K562 (cell line): ENCODE results near the gene SEPHS2. TPM values are rescaled to one million over a fixed set of nuclear protein-coding genes. Genes with fewer than 3 reads are reported as not detected.
A peak's percentile ranks its signal among the peaks of the same experiment; 100 is the strongest.

Experiments used
- CEBPG ChIP-seq, 3 experiments: fragments of 200-800 bp in 1 of 3; sonication (Bioruptor generic) in 1 of 3; sonication (generic) in 1 of 3; formaldehyde crosslinking in 1 of 3; IDR thresholded peaks in 2 of 3; conservative IDR thresholded peaks in 1 of 3; 2 replicates each; pipeline versions ENCODE4 v1.6.1 to v1.8.0; 2016 to 2022; ENCODE audit warnings: missing compliant biosample characterization in 2 of 3, missing genetic modification characterization in 2 of 3, mild to moderate bottlenecking in 1 of 3, missing genetic modification reagents in 1 of 3
- CTBP1 ChIP-seq: fragments of 450-650 bp; IDR thresholded peaks from 2 replicates; pipeline ENCODE4 v1.6.1; 2016; ENCODE audit warnings: borderline replicate concordance
- ETV1 ChIP-seq: fragments of 450-650 bp; conservative IDR thresholded peaks from 2 replicates; pipeline ENCODE4 v1.6.1; 2016; ENCODE audit warnings: missing genetic modification characterization, control low read depth, low read depth, missing compliant biosample characterization
- GABPB1 ChIP-seq: sonication (generic); formaldehyde crosslinking; IDR thresholded peaks from 2 replicates; pipeline ENCODE4 v1.8.0; 2022; ENCODE audit warnings: mild to moderate bottlenecking, missing genetic modification reagents
- HDAC1 ChIP-seq, 2 experiments: fragments of 450-650 bp; IDR thresholded peaks; 2 replicates each; pipeline ENCODE4 v1.6.1; 2016 to 2017; ENCODE audit warnings: inconsistent platforms in 1 of 2, mild to moderate bottlenecking in 1 of 2, moderate library complexity in 1 of 2
- KLF16 ChIP-seq: IDR thresholded peaks from 2 replicates; pipeline ENCODE4 v1.6.1; 2016; ENCODE audit warnings: antibody characterized with exemption
- MAX ChIP-seq: sonication (generic); formaldehyde crosslinking; IDR thresholded peaks from 2 replicates; pipeline ENCODE4 v1.9.0; 2022; ENCODE audit warnings: mild to moderate bottlenecking, missing genetic modification reagents
- RAD51 ChIP-seq: fragments of 450-650 bp; IDR thresholded peaks from 2 replicates; pipeline ENCODE4 v1.7.1; 2016; ENCODE audit warnings: low read depth, mild to moderate bottlenecking, borderline replicate concordance
- RBM15 ChIP-seq: fragments of 200-400 bp; formaldehyde crosslinking; IDR thresholded peaks from 2 replicates; pipeline ENCODE4 v1.6.1; 2018; ENCODE audit warnings: mild to moderate bottlenecking, low read length, moderate library complexity; ENCODE audit not compliant: insufficient read depth
- THRB ChIP-seq: fragments of 450-650 bp; formaldehyde crosslinking; conservative IDR thresholded peaks from 2 replicates; pipeline ENCODE4 v1.4.0; 2022; ENCODE audit warnings: mild to moderate bottlenecking, missing genetic modification characterization
- ZFP36 ChIP-seq: fragments of 150-350 bp; IDR thresholded peaks from 2 replicates; pipeline ENCODE4 v1.6.1; 2018; ENCODE audit warnings: low read length, low read depth; ENCODE audit not compliant: partially characterized antibody
- polyA plus RNA-seq, 8 experiments: library from polyadenylated mRNA; depleted of rRNA in 4 of 8; stranded (reverse) in 5 of 8; unstranded in 3 of 8; fragments of >200 nt; fragmentation: Nextera tagmentation in 2 of 8; fragmentation: Illumina TruSeq in 1 of 8; extraction: Ambion mirVana in 2 of 8; extraction: Trizol in 1 of 8; gene quantifications; 2 replicates each; pipeline versions ENCODE4 v1.2.1 to v1.2.3, GENCODE V29; 2011 to 2014; ENCODE audit warnings: inconsistent platforms in 1 of 8, missing spikeins in 1 of 8
- total RNA-seq, 7 experiments: library from RNA; depleted of rRNA in 6 of 7; stranded (reverse); fragments of >200 nt in 6 of 7; fragmentation: Illumina TruSeq in 2 of 7; extraction: Trizol in 2 of 7; gene quantifications; 2 replicates each; pipeline versions ENCODE4 v1.2.1 to v1.2.3, GENCODE V29; 2011 to 2021; ENCODE audit warnings: low replicate concordance in 1 of 7
- TF ChIP-seq, protein P1 (sequence below): fragments of 250-450 bp; sonication (Bioruptor Pico); IDR thresholded peaks from 2 replicates; pipeline ENCODE4 v1.4.0; 2020
- TF ChIP-seq, protein P2 (sequence below): fragments of 450-650 bp; IDR thresholded peaks from 2 replicates; pipeline ENCODE4 v1.6.1; 2016; ENCODE audit warnings: antibody characterized with exemption
- TF ChIP-seq, protein P3 (sequence below): IDR thresholded peaks from 2 replicates; pipeline ENCODE4 v1.6.1; 2011; ENCODE audit warnings: borderline replicate concordance, low read depth, mild to moderate bottlenecking, moderate library complexity, low read length; ENCODE audit not compliant: insufficient read depth, poor library complexity, severe bottlenecking

The SEPHS2 gene
- total and polyA plus RNA-seq, 9 of the 15 experiments (the other 6 are each of a cell fraction or from before 2014, with no cell fraction given) = 20.9 to 90.6 (median 43.4) TPM

- TF ChIP-seq, protein P1, sequence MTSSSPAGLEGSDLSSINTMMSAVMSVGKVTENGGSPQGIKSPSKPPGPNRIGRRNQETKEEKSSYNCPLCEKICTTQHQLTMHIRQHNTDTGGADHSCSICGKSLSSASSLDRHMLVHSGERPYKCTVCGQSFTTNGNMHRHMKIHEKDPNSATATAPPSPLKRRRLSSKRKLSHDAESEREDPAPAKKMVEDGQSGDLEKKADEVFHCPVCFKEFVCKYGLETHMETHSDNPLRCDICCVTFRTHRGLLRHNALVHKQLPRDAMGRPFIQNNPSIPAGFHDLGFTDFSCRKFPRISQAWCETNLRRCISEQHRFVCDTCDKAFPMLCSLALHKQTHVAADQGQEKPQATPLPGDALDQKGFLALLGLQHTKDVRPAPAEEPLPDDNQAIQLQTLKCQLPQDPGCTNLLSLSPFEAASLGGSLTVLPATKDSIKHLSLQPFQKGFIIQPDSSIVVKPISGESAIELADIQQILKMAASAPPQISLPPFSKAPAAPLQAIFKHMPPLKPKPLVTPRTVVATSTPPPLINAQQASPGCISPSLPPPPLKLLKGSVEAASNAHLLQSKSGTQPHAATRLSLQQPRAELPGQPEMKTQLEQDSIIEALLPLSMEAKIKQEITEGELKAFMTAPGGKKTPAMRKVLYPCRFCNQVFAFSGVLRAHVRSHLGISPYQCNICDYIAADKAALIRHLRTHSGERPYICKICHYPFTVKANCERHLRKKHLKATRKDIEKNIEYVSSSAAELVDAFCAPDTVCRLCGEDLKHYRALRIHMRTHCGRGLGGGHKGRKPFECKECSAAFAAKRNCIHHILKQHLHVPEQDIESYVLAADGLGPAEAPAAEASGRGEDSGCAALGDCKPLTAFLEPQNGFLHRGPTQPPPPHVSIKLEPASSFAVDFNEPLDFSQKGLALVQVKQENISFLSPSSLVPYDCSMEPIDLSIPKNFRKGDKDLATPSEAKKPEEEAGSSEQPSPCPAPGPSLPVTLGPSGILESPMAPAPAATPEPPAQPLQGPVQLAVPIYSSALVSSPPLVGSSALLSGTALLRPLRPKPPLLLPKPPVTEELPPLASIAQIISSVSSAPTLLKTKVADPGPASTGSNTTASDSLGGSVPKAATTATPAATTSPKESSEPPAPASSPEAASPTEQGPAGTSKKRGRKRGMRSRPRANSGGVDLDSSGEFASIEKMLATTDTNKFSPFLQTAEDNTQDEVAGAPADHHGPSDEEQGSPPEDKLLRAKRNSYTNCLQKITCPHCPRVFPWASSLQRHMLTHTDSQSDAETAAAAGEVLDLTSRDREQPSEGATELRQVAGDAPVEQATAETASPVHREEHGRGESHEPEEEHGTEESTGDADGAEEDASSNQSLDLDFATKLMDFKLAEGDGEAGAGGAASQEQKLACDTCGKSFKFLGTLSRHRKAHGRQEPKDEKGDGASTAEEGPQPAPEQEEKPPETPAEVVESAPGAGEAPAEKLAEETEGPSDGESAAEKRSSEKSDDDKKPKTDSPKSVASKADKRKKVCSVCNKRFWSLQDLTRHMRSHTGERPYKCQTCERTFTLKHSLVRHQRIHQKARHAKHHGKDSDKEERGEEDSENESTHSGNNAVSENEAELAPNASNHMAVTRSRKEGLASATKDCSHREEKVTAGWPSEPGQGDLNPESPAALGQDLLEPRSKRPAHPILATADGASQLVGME = 0 out of 2 replicates have a peak, but pooled peaks have one; percentile 50
- TF ChIP-seq RAD51 (peak; percentile 92), THRB (no peak), CTBP1 (0 out of 2 replicates have a peak, but pooled peaks have one; percentile 16), HDAC1 (IDR thresholded peaks at IDR 0.05) (peak in 1 of 2 experiments; percentile 43; a peak in 3 of 4 replicates), ZFP36 (no peak), CEBPG (CRISPR knock-in tag; IDR thresholded peaks at IDR 0.05) (peak; percentile 97), CEBPG (tag; conservative IDR thresholded peaks at IDR 0.05 in 1 of 2, IDR thresholded peaks at IDR 0.05 in 1 of 2) (peak; percentile 91 to 95), GABPB1 (CRISPR knock-in tag) (peak; percentile 72), KLF16 (no peak), RBM15 (no peak), MAX (CRISPR knock-in tag) (peak; percentile 70), ETV1 (tag) (peak; percentile 72)
- TF ChIP-seq, protein P2, sequence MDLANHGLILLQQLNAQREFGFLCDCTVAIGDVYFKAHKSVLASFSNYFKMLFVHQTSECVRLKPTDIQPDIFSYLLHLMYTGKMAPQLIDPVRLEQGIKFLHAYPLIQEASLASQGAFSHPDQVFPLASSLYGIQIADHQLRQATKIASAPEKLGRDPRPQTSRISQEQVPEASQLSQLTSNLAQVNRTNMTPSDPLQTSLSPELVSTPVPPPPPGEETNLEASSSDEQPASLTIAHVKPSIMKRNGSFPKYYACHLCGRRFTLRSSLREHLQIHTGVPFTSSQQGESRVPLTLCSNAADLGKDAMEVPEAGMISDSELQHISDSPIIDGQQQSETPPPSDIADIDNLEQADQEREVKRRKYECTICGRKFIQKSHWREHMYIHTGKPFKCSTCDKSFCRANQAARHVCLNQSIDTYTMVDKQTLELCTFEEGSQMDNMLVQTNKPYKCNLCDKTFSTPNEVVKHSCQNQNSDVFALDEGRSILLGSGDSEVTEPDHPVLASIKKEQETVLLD = no peak; the same call in 1 of the 2 replicates
- TF ChIP-seq, protein P3, sequence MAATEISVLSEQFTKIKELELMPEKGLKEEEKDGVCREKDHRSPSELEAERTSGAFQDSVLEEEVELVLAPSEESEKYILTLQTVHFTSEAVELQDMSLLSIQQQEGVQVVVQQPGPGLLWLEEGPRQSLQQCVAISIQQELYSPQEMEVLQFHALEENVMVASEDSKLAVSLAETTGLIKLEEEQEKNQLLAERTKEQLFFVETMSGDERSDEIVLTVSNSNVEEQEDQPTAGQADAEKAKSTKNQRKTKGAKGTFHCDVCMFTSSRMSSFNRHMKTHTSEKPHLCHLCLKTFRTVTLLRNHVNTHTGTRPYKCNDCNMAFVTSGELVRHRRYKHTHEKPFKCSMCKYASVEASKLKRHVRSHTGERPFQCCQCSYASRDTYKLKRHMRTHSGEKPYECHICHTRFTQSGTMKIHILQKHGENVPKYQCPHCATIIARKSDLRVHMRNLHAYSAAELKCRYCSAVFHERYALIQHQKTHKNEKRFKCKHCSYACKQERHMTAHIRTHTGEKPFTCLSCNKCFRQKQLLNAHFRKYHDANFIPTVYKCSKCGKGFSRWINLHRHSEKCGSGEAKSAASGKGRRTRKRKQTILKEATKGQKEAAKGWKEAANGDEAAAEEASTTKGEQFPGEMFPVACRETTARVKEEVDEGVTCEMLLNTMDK = peak; percentile 97
These were observed at the start of gene SEPHS2 (continued) for GRCh38 chr16:30445408-30446202.
